Esophagus squamous epithelium (tissue), 4 donors: ENCODE data around the gene DENND4A.

ENCODE experiments used
- CTCF ChIP-seq, 6 experiments: fragments of 450-650 bp in 4 of 6; fragments of 200-600 bp in 2 of 6; sonication (generic) in 2 of 6; IDR thresholded peaks; one replicate each; pipeline ENCODE4 v1.5.1; 2016 to 2019; ENCODE audit warnings: antibody characterized with exemption in 6 of 6, mild to moderate bottlenecking in 4 of 6, moderate library complexity in 4 of 6
- POLR2A ChIP-seq, 4 donors: fragments of 450-650 bp; IDR thresholded peaks; one replicate each; pipeline ENCODE4 v1.6.1; 2017; ENCODE audit warnings: antibody characterized with exemption in 4 of 4, mild to moderate bottlenecking in 4 of 4, moderate library complexity in 3 of 4

- TF ChIP-seq CTCF (IDR thresholded peaks at IDR 0.05): no peak
- no peak for TF ChIP-seq POLR2A (IDR thresholded peaks at IDR 0.05)
Observed at GRCh38 chr15:65824941-65825544, 33.0 kb upstream of the DENND4A start.
